ENCODE data around the gene RNF213.

- TF ChIP-seq CTCF (IDR thresholded peaks at IDR 0.05; ENCODE audit: low read depth, low read length) (no peak), POLR2A (IDR thresholded peaks at IDR 0.05; ENCODE audit: extremely low read depth, insufficient read length) (no peak)
These were observed 176.9 kb downstream of the RNF213 start for GRCh38 chr17:80437532-80437931.

Measured in NB4 (cell line).